ENCODE results near the gene VSTM2B.

The VSTM2B gene

DNA sequence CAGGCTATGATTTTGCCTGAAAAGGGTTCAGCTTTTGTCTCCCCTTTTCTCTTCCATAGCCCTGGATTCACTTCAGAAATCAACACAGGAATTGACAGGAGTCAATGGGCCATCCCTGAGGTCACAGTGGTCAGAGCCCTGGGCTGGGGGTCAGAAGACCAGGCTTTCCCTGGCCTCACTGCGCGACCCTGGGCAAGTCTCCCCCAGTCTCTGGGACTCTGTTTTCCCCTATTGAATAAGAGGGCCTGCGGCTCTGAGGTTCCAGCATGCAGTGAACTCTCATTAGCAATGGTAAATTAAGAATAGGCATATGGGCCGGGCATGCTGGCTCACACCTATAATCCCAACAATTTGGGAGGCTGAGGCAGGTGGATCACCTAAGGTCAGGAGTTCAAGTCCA, 30.7 kb upstream of the VSTM2B start:
- TF ChIP-seq, protein P1, sequence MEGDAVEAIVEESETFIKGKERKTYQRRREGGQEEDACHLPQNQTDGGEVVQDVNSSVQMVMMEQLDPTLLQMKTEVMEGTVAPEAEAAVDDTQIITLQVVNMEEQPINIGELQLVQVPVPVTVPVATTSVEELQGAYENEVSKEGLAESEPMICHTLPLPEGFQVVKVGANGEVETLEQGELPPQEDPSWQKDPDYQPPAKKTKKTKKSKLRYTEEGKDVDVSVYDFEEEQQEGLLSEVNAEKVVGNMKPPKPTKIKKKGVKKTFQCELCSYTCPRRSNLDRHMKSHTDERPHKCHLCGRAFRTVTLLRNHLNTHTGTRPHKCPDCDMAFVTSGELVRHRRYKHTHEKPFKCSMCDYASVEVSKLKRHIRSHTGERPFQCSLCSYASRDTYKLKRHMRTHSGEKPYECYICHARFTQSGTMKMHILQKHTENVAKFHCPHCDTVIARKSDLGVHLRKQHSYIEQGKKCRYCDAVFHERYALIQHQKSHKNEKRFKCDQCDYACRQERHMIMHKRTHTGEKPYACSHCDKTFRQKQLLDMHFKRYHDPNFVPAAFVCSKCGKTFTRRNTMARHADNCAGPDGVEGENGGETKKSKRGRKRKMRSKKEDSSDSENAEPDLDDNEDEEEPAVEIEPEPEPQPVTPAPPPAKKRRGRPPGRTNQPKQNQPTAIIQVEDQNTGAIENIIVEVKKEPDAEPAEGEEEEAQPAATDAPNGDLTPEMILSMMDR (IDR thresholded peaks at IDR 0.05) = no peak
- no peak overlapping the region for H3K9ac ChIP-seq
- H3K4me1 ChIP-seq = no peaks in the 10 kb centered on the region
- H3K36me3 ChIP-seq (ENCODE audit: control insufficient read depth, insufficient read depth, low read length) = no peaks in the 10 kb centered on the region
- no peaks in the 10 kb centered on the region for H3K79me2 ChIP-seq
- no peak overlapping the region for H3K4me2 ChIP-seq (ENCODE audit: low read length)
- no peaks in the 10 kb centered on the region for H3K27me3 ChIP-seq (ENCODE audit: control insufficient read depth, insufficient read depth, low read length)
- no peak overlapping the region for H3K27ac ChIP-seq
- H3K4me3 ChIP-seq (ENCODE audit: low read depth, low read length) = no peak overlapping the region
- no peak overlapping the region for H2AFZ ChIP-seq
- no peaks in the 10 kb centered on the region for H3K9me3 ChIP-seq (ENCODE audit: control insufficient read depth, low read length)

DNA sequence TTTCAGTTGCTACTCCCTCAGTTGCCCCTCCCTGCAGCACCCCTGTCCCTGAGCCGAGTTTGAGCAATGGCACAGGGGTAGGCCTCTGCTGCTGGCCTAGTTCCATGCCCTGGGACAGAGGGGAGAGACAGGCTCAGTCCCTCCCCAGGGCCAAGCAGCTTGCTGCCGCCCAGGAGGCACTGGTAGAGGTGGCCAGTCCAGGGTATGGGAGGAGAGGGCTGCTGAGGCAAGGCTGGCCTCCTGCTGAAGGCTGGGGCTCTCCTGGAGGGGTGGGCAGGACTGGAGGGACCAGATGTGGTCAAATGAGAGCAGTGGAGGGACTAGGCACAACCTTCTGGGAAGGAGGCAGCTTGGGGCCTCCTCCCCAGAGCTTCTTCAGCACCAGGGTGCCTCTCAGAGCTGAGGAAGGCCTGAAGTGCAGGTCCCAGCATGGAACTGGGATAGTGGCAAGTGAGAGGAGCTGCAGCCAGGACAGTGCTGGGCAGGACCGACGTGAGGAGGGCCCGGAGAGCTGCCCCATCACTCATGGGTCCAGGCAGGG, 29.8 kb upstream of the VSTM2B start:
- Histone ChIP-seq H3K4me2 (ENCODE audit: low read length) (no peak overlapping the region), H3K79me2 (no peaks in the 10 kb centered on the region), H3K4me1 (no peaks in the 10 kb centered on the region), H3K9me3 (ENCODE audit: control insufficient read depth, low read length) (no peaks in the 10 kb centered on the region), H3K27me3 (ENCODE audit: control insufficient read depth, insufficient read depth, low read length) (no peaks in the 10 kb centered on the region), H3K27ac (no peak overlapping the region), H3K36me3 (ENCODE audit: control insufficient read depth, insufficient read depth, low read length) (no peaks in the 10 kb centered on the region), H2AFZ (no peak overlapping the region), H3K9ac (no peak overlapping the region), H3K4me3 (ENCODE audit: low read depth, low read length) (no peak overlapping the region)
- TF ChIP-seq, protein P1 (IDR thresholded peaks at IDR 0.05) = no peak

DNA sequence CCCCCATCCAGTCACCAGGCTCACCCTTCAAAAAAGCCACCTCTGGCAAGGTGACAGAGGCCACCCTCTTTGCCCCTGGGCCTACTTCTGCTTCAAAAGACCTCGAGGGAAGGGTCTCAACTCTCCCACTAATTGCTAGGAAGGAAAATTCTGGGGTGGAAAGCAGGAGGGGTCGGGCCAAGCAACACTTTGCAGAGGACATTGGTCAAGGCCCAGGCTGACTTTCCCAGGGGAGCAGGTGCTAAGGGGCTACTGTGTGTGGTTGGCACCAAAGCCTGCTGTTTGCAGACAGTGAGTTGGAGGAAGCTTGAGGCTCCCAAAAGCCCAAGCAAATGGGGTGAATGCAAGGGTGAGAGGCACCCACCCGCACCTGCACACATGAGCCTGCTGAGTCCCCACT, 28.6 kb upstream of the VSTM2B start:
- Histone ChIP-seq H3K9me3 (ENCODE audit: control insufficient read depth, low read length) (no peaks in the 10 kb centered on the region), H3K36me3 (ENCODE audit: control insufficient read depth, insufficient read depth, low read length) (no peaks in the 10 kb centered on the region), H3K4me3 (ENCODE audit: low read depth, low read length) (no peak overlapping the region), H3K9ac (no peak overlapping the region), H3K4me2 (ENCODE audit: low read length) (no peak overlapping the region), H3K27me3 (ENCODE audit: control insufficient read depth, insufficient read depth, low read length) (no peaks in the 10 kb centered on the region), H3K79me2 (no peaks in the 10 kb centered on the region), H3K27ac (no peak overlapping the region), H2AFZ (no peak overlapping the region), H3K4me1 (no peaks in the 10 kb centered on the region)
- TF ChIP-seq, protein P1 (IDR thresholded peaks at IDR 0.05) = no peak

DNA sequence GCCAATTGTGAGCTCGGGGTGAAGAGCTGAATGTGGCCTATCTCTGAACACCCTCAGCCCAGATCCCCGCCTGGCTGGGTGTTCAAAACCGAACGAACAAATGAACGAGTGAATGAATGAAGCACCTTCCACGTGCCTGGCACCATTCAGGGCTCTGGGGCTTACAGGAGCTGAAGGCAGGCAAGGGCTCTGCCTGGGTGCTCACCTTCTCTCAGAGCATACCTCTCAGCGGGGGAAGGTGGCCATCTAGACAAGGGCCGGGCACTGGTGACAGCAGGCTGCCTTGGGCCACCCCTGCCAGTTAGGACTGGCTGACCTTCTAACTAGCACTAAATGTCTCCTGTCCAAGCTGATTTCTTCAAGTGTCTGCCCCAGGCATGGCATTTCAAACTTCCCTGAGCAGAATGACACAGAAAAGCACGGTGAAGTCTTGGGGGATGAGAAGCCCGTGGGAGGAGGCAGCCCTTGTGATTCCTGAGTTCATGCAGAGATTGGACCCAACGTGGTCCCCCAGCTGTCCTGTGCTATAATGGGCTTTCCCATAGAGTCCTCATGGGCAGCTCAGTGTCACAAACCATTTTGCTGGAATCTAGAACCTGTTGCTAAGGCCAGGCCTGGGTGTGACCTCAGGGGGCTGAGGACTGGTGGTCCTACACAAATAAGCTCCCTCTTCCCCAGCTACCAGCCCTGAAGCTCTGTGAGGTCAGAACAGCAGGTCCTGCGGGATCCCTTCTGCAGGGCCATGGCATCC, 27.9 kb upstream of the VSTM2B start:
- TF ChIP-seq, protein P1 (IDR thresholded peaks at IDR 0.05) = no peak

More for the DNA sequence above, 27.9 kb upstream of the VSTM2B start:
- no peak overlapping the region for H3K9ac ChIP-seq
- no peaks in the 10 kb centered on the region for H3K27me3 ChIP-seq (ENCODE audit: control insufficient read depth, insufficient read depth, low read length)
- H3K36me3 ChIP-seq (ENCODE audit: control insufficient read depth, insufficient read depth, low read length) = no peaks in the 10 kb centered on the region
- no peak overlapping the region for H3K27ac ChIP-seq
- H2AFZ ChIP-seq = no peak overlapping the region
- H3K4me2 ChIP-seq (ENCODE audit: low read length) = no peak overlapping the region
- no peak overlapping the region for H3K4me3 ChIP-seq (ENCODE audit: low read depth, low read length)
- no peaks in the 10 kb centered on the region for H3K79me2 ChIP-seq
- no peaks in the 10 kb centered on the region for H3K9me3 ChIP-seq (ENCODE audit: control insufficient read depth, low read length)
- H3K4me1 ChIP-seq = no peaks in the 10 kb centered on the region
